H1 (cell line): ENCODE measurements around the gene FKRP. TPM values are rescaled to one million over a fixed set of nuclear protein-coding genes. Genes with fewer than 3 reads are reported as not detected.

ENCODE experiments used
- CTCF ChIA-PET: fragments of 300-600 bp; sonication (Branson Sonifier 250); formaldehyde crosslinking; loops from one replicate; lab custom pipeline; 2021; ENCODE audit not compliant: partially characterized antibody; lab: Charles Lee
- POLR2A ChIA-PET: fragments of 300-600 bp; sonication (Branson Sonifier 250); formaldehyde crosslinking; loops from one replicate; lab custom pipeline; 2021; ENCODE audit warnings: inconsistent platforms; ENCODE audit not compliant: partially characterized antibody; lab: Charles Lee
- DNase-seq, 2 experiments: peaks; one replicate each; pipeline versions ENCODE4 v3.0.0 to v3.0.0-alpha.2; 2010 to 2022; ENCODE audit warnings: low spot score in 2 of 2, low read depth in 1 of 2, mixed read lengths in 1 of 2
- FAIRE-seq: peaks from 2 replicates; lab custom pipeline; 2011; peaks lifted over from hg19 to GRCh38; lab: Jason Lieb, UNC
- H2AFZ ChIP-seq: 2 replicates; pipeline ENCODE4 v1.8.1; 2012; ENCODE audit warnings: low read length, inconsistent platforms
- H2AK5ac ChIP-seq: 2 replicates; pipeline ENCODE4 v1.6.1; 2013; ENCODE audit warnings: low read depth, low read length
- H2BK120ac ChIP-seq: replicated peaks from 2 replicates; pipeline ENCODE3; 2013; ENCODE audit warnings: low read depth, low read length, inconsistent platforms
- H2BK12ac ChIP-seq: 2 replicates; pipeline ENCODE4 v1.6.1; 2013; ENCODE audit warnings: low read depth, low read length
- H2BK15ac ChIP-seq: 2 replicates; pipeline ENCODE4 v1.6.1; 2013; ENCODE audit warnings: low read length
- H2BK20ac ChIP-seq: 2 replicates; pipeline ENCODE4 v1.6.1; 2013; ENCODE audit warnings: low read length
- H2BK5ac ChIP-seq: 2 replicates; pipeline ENCODE4 v1.6.1; 2013; ENCODE audit warnings: low read depth, low read length
- H3K14ac ChIP-seq: 2 replicates; pipeline ENCODE4 v1.6.1; 2013; ENCODE audit warnings: inconsistent platforms; ENCODE audit not compliant: insufficient read length
- H3K18ac ChIP-seq: 2 replicates; pipeline ENCODE4 v1.6.1; 2013; ENCODE audit warnings: low read length; ENCODE audit errors: extremely low read depth
- H3K23ac ChIP-seq: 2 replicates; pipeline ENCODE4 v1.6.1; 2013; ENCODE audit warnings: inconsistent platforms; ENCODE audit not compliant: insufficient read length
- H3K23me2 ChIP-seq: 2 replicates; pipeline ENCODE4 v1.6.1; 2013; ENCODE audit warnings: low read depth, low read length
- H3K27ac ChIP-seq: 2 replicates; pipeline ENCODE4 v1.6.1; 2011; ENCODE audit warnings: low read depth, low read length, inconsistent platforms
- H3K27me3 ChIP-seq, 4 experiments: replicated peaks in 1 of 4; 1 replicate in 1 of 4; 2 replicates in 3 of 4; pipeline versions ENCODE4 v1.6.1 to v1.8.1; 2011 to 2013; ENCODE audit warnings: low read length in 3 of 4, mild to moderate bottlenecking in 3 of 4, inconsistent platforms in 2 of 4, mixed read lengths in 2 of 4, moderate library complexity in 1 of 4; ENCODE audit not compliant: control insufficient read depth in 3 of 4, insufficient read depth in 3 of 4; ENCODE audit errors: extremely low read depth in 1 of 4
- H3K36me3 ChIP-seq, 4 experiments: 2 replicates each; pipeline versions ENCODE4 v1.6.1 to v1.8.1; 2011 to 2013; ENCODE audit warnings: mild to moderate bottlenecking in 4 of 4, low read length in 3 of 4, moderate library complexity in 2 of 4, control low read depth in 1 of 4, inconsistent platforms in 1 of 4; ENCODE audit not compliant: insufficient read depth in 4 of 4, control insufficient read depth in 2 of 4
- H3K4ac ChIP-seq: replicated peaks from 2 replicates; pipeline ENCODE3; 2013; ENCODE audit warnings: low read length, low read depth, mixed read lengths, inconsistent platforms; ENCODE audit not compliant: insufficient read length
- H3K4me1 ChIP-seq, 4 experiments: replicated peaks in 1 of 4; 1 replicate in 1 of 4; 2 replicates in 3 of 4; pipeline versions ENCODE4 v1.6.1 to v1.8.1; 2011 to 2013; ENCODE audit warnings: low read length in 3 of 4, inconsistent platforms in 2 of 4, mixed read lengths in 1 of 4; ENCODE audit not compliant: insufficient read depth in 4 of 4, control insufficient read depth in 3 of 4
- H3K4me2 ChIP-seq, 2 experiments: 2 replicates each; pipeline versions ENCODE4 v1.6.1 to v1.8.1; 2011 to 2013; ENCODE audit warnings: low read depth in 2 of 2, low read length in 2 of 2, control low read depth in 1 of 2, inconsistent platforms in 1 of 2, mild to moderate bottlenecking in 1 of 2; ENCODE audit not compliant: insufficient read depth in 1 of 2
- H3K4me3 ChIP-seq, 4 experiments: fragments of 200-600, 300-600 bp in 1 of 4; sonication (generic), shearing (Covaris generic), sonication (Bioruptor Twin) in 1 of 4; 2 replicates each; pipeline versions ENCODE4 v1.5.1 to v1.8.1; 2011 to 2016; ENCODE audit warnings: low read length in 4 of 4, low read depth in 3 of 4, control low read depth in 2 of 4, inconsistent platforms in 2 of 4, mild to moderate bottlenecking in 2 of 4, mixed read lengths in 1 of 4, moderate library complexity in 1 of 4; ENCODE audit not compliant: insufficient read depth in 2 of 4; ENCODE audit errors: extremely low read depth in 1 of 4
- H3K56ac ChIP-seq: replicated peaks from 2 replicates; pipeline ENCODE3; 2013; ENCODE audit warnings: low read depth, mild to moderate bottlenecking, mixed read lengths, low read length, inconsistent platforms; ENCODE audit not compliant: insufficient read length
- H3K79me1 ChIP-seq: 2 replicates; pipeline ENCODE4 v1.6.1; 2013; ENCODE audit warnings: low read depth, low read length, control low read depth
- H3K79me2 ChIP-seq, 2 experiments: 2 replicates each; pipeline versions ENCODE4 v1.6.1 to v1.8.1; 2012 to 2013; ENCODE audit warnings: low read length in 2 of 2, mild to moderate bottlenecking in 2 of 2, inconsistent platforms in 1 of 2; ENCODE audit not compliant: insufficient read depth in 2 of 2, control insufficient read depth in 1 of 2
- H3K9ac ChIP-seq, 4 experiments: replicated peaks in 1 of 4; 1 replicate in 1 of 4; 2 replicates in 3 of 4; pipeline versions ENCODE4 v1.6.1 to v1.8.1; 2011 to 2013; ENCODE audit warnings: low read depth in 3 of 4, low read length in 3 of 4, control low read depth in 2 of 4, mild to moderate bottlenecking in 2 of 4, moderate library complexity in 2 of 4, inconsistent platforms in 1 of 4; ENCODE audit errors: extremely low read depth in 1 of 4
- H3K9me3 ChIP-seq, 2 experiments: 2 replicates each; pipeline versions ENCODE4 v1.6.1 to v1.8.1; 2012 to 2013; ENCODE audit warnings: mild to moderate bottlenecking in 2 of 2, moderate library complexity in 2 of 2, control low read depth in 1 of 2, inconsistent platforms in 1 of 2, low read depth in 1 of 2, low read length in 1 of 2, mixed read lengths in 1 of 2; ENCODE audit not compliant: insufficient read depth in 2 of 2
- H4K20me1 ChIP-seq, 2 experiments: replicated peaks in 1 of 2; 2 replicates each; pipeline versions ENCODE3 to v1.8.1; 2011 to 2013; ENCODE audit warnings: inconsistent platforms in 2 of 2, low read length in 2 of 2, mild to moderate bottlenecking in 1 of 2; ENCODE audit not compliant: insufficient read depth in 2 of 2, control insufficient read depth in 1 of 2
- H4K5ac ChIP-seq: 2 replicates; pipeline ENCODE4 v1.6.1; 2013; ENCODE audit warnings: low read length, low read depth, mixed read lengths, inconsistent platforms; ENCODE audit not compliant: insufficient read length
- H4K8ac ChIP-seq: 2 replicates; pipeline ENCODE4 v1.8.0; 2013; ENCODE audit warnings: mild to moderate bottlenecking, moderate library complexity, low read length, inconsistent platforms; ENCODE audit not compliant: insufficient read depth; ENCODE audit errors: extremely low read depth
- H4K91ac ChIP-seq: replicated peaks from 2 replicates; pipeline ENCODE3; 2013; ENCODE audit warnings: low read length, mixed read lengths, inconsistent platforms; ENCODE audit not compliant: insufficient read length
- BACH1 ChIP-seq: IDR thresholded peaks from 2 replicates; pipeline ENCODE4 v1.6.1; 2012; ENCODE audit warnings: low read length, improper control_type of control experiment
- EZH2 ChIP-seq: fragments of 200-600 bp; sonication (generic); IDR thresholded peaks from 2 replicates; pipeline ENCODE4 v1.7.1; 2012; ENCODE audit warnings: low read depth, mild to moderate bottlenecking, moderate library complexity, low read length, inconsistent platforms; ENCODE audit not compliant: severe bottlenecking
- KDM1A ChIP-seq: fragments of 200-600, 300-600 bp; sonication (generic); IDR thresholded peaks from 2 replicates; pipeline ENCODE4 v1.7.1; 2016; ENCODE audit warnings: mild to moderate bottlenecking, low read length, borderline replicate concordance
- RFX5 ChIP-seq: IDR thresholded peaks from 2 replicates; pipeline ENCODE4 v1.6.1; 2011; ENCODE audit warnings: low read depth, low read length, improper control_type of control experiment, borderline replicate concordance
- TAF1 ChIP-seq: IDR thresholded peaks from 2 replicates; pipeline ENCODE4 v1.6.1; 2011; ENCODE audit warnings: mild to moderate bottlenecking, low read depth, low read length
- TBP ChIP-seq: IDR thresholded peaks from 2 replicates; pipeline ENCODE4 v1.6.1; 2011; ENCODE audit warnings: low read depth, low read length, improper control_type of control experiment
- WGBS, 2 experiments: shearing (Covaris generic) in 1 of 2; methylation state at CpG; one replicate each; pipeline versions ENCODE4 v1.1.6 to v1.1.7; 2013 to 2015; ENCODE audit warnings: low lambda C conversion rate in 2 of 2, mixed read lengths in 2 of 2, inconsistent platforms in 1 of 2, low coverage in 1 of 2, missing lambda C conversion rate in 1 of 2; ENCODE audit not compliant: insufficient replicate concordance in 2 of 2, insufficient coverage in 1 of 2, insufficient read length in 1 of 2; ENCODE audit errors: extremely low coverage in 1 of 2, missing lambda C conversion rate in 1 of 2; 5-methylcytosine and 5-hydroxymethylcytosine counted together
- polyA plus RNA-seq, 7 experiments: library from polyadenylated mRNA; depleted of rRNA in 3 of 7; stranded (reverse) in 5 of 7; unstranded in 2 of 7; fragments of >200 nt in 5 of 7; fragments of 200-250 nt in 2 of 7; gene quantifications; 1 replicate in 5 of 7; 2 replicates in 1 of 7; 4 replicates in 1 of 7; pipeline versions ENCODE4 v1.2.1 to v1.2.3, GENCODE V29; 2011 to 2013; ENCODE audit warnings: missing spikeins in 2 of 7, mixed read lengths in 2 of 7
- total RNA-seq: library from RNA; stranded (reverse); fragmentation: NEBNext Ultra II Directional; extraction: Animal tissue kit (Norgen Biotek cat#: 25700); gene quantifications from 2 replicates; pipeline ENCODE4 v1.2.1, GENCODE V29; 2021
- TF ChIP-seq, protein P1 (sequence below): IDR thresholded peaks from 2 replicates; pipeline ENCODE4 v1.6.1; 2011; ENCODE audit warnings: low read depth, mild to moderate bottlenecking, low read length; ENCODE audit not compliant: insufficient read depth

Gene FKRP
- total and polyA plus RNA-seq, 2 of the 8 experiments (the other 6 are each of a cell fraction or from before 2014, with no cell fraction given): 17.1 to 24.4 TPM

GRCh38 chr19:46710687-46711086, 35.2 kb upstream of the FKRP start:
- 72% methylated on average over 15 of the region's 25 CpGs; no CpG with 5 or more reads in 1 of the 2 experiments for WGBS, 2 experiments
- FAIRE-seq (no peak), DNase-seq (peak; percentile 78 to 80)
- Histone ChIP-seq H2BK5ac (0 out of 2 replicates have a peak overlapping the region, but pooled peaks have one; percentile 15), H3K9me3 (no peaks in the 10 kb centered on the region), H3K36me3 (peaks cover 0 to 25% (median 6%) of the 10 kb centered on the region in 4 experiments; a peak in 5 of 8 replicates), H3K4ac (no peak overlapping the region), H3K4me1 (peaks cover 0 to 9% (median 5%) of the 10 kb centered on the region in 4 experiments; a peak in 4 of 7 replicates), H2AFZ (no peak overlapping the region), H2BK20ac (no peak overlapping the region), H2BK120ac (no peak overlapping the region), H3K4me3 (no peak overlapping the region), H3K79me1 (no peaks in the 10 kb centered on the region), H3K23me2 (peaks cover 6% of the 10 kb centered on the region; the same call in 1 of the 2 replicates), H2AK5ac (no peak overlapping the region), H4K20me1 (peaks cover 0 to 2% of the 10 kb centered on the region in 2 experiments), H3K27ac (no peak overlapping the region), H4K5ac (no peak overlapping the region), H2BK12ac (no peak overlapping the region), H3K79me2 (peaks cover 0 to 16% of the 10 kb centered on the region in 2 experiments; a peak in 2 of 4 replicates), H2BK15ac (no peak overlapping the region), H3K4me2 (no peak overlapping the region), H3K27me3 (no peaks in the 10 kb centered on the region), H4K8ac (no peak overlapping the region), H3K14ac (no peak overlapping the region), H3K23ac (no peak overlapping the region), H3K56ac (no peak overlapping the region), H3K18ac (no peak overlapping the region), H4K91ac (no peak overlapping the region), H3K9ac (no peak overlapping the region)
- ChIA-PET CTCF (interaction anchor here (0.6 to 7.5 kb wide), 10 partner anchors 11 to 1335 kb away, joined by 3 to 46 read pairs (median 4); no protein-coding TSS in a partner anchor), POLR2A (interaction anchor here (0.7 to 2.3 kb wide), 12 partner anchors 9 to 78 kb away, joined by 3 to 8 read pairs (median 3); partner anchors contain the start of genes FKRP and SLC1A5)
- TF ChIP-seq TBP (peak; percentile 71; the same call in 1 of the 2 replicates), KDM1A (no peak), BACH1 (no peak), EZH2 (no peak), RFX5 (no peak), TAF1 (peak; percentile 65; the same call in 1 of the 2 replicates)
- TF ChIP-seq, protein P1, sequence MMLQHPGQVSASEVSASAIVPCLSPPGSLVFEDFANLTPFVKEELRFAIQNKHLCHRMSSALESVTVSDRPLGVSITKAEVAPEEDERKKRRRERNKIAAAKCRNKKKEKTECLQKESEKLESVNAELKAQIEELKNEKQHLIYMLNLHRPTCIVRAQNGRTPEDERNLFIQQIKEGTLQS: no peak
